GM19328 (cell line): ENCODE results near the gene EMC8.

ENCODE experiments used
- ATAC-seq: cut with Tn5 transposase; IDR thresholded peaks from one replicate; pipeline ENCODE4 v1.9.1; 2021; ENCODE audit warnings: mild to moderate bottlenecking, moderate library complexity; ENCODE audit not compliant: unreplicated experiment

EMC8 gene

GRCh38 chr16:85785927-85786326 lies 13.4 kb downstream of the EMC8 start:
- no peak for ATAC-seq

- ATAC-seq, result no peak
These were observed 14.5 kb downstream of the EMC8 start for GRCh38 chr16:85784813-85785212.

- no peak for ATAC-seq
These were observed 15.9 kb downstream of the EMC8 start for GRCh38 chr16:85783441-85783840.

- ATAC-seq, result no peak
These were observed 16.9 kb downstream of the EMC8 start for GRCh38 chr16:85782451-85782850.

GRCh38 chr16:85781695-85782370 lies 17.5 kb downstream of the EMC8 start:
- no peak for ATAC-seq

- no peak for ATAC-seq
These were observed 18.2 kb downstream of the EMC8 start for GRCh38 chr16:85781156-85781555.

DNA sequence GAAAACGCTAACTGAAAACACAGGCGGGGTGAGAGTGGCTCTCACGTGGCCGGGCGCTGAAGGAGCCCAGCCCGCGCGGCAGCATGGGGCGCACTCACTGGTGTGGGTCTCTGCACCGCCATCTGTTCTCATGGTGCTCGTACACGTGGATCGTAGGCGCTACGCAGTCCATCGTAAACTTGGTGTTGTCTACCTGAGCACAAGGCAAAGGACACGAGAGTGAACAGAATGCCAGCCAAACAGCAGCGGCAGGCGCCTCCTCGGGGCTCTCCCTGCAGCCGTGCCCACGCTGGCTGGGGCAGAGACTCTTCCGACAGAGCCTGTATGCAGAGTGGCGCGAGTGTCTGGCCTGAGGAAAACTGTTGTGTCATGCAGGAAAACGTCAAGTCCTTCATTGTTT lies 19.1 kb downstream of the EMC8 start:
- ATAC-seq, result no peak

DNA sequence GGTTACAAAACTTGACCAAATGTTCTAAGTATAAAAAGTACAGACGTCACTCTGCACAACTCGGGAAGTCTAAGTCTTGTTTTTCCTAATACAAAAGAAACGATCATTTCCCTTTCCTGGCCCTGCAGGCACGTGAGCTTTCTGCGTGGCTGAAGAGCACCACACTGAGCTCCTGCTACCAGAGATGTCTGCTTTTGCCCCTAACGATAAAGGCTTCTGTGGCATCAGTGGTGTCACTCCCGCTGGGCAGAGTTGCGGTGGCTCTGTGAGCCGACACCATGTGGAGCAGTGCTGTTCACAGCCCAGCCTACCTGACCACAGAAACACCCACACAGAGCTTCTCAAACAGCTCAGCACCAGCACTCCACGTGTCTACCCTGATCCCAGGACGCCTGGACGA lies 20.5 kb downstream of the EMC8 start:
- ATAC-seq, result no peak

GRCh38 chr16:85777583-85778310 lies 21.6 kb downstream of the EMC8 start:
- ATAC-seq, result no peak

DNA sequence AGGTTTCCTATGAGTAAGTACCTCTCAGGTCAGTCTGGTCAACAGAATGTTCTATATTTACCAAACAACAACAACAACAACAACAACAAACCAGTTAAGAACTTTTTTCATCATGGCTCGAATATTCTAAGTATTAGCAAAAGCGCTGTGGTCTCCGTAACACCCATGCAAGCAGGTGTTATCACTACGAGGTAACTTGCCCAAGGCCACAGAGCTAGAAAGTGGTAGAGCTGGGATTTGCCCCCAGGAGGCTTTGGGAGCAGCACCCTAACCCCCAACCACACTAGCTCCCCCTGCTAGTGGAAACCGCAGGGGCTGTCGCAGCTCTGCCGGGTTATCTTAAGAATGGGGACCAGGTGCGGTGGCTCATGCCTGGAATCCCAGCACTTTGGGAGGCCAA lies 24.5 kb downstream of the EMC8 start:
- ATAC-seq, result no peak

DNA sequence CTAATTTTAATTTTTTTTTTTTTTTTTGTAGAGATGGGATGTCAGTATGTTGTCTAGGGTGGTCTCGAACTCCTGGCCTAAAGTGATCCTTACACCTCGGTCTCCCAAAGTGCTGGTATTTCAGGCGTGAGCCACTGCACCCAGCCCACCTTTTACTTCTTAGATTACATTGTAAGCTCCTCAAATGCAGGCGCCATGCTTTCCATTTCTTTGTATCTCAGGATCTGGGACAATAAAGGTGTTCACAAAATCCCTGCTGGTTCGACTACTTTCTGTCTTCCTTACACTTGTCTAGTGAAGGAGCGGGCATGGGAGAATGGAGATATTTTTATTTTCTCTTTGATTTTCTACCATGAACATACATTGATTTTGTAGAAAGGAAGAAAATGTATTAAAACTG lies 25.2 kb downstream of the EMC8 start:
- no peak for ATAC-seq

GRCh38 chr16:85773044-85773443 lies 26.3 kb downstream of the EMC8 start:
- ATAC-seq, result no peak

DNA sequence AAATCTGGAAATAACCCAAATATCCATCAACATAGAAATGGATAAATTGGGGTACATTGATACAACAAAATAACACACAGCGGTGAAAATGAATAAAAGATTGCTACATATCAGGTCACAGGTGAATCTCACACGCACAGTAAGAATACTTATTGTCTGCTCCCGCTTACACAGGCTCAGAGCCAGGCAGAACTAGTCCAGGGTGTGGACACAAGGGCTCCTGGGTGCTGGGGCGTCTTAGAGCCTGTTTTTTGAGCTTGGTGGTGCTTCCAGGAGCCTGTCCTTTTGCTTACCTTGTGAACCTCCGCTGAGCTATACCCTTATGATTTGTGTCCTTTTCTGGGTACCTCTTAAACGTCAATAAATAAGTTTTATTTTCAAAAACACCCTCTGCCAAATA lies 28.6 kb downstream of the EMC8 start:
- ATAC-seq, result no peak

DNA sequence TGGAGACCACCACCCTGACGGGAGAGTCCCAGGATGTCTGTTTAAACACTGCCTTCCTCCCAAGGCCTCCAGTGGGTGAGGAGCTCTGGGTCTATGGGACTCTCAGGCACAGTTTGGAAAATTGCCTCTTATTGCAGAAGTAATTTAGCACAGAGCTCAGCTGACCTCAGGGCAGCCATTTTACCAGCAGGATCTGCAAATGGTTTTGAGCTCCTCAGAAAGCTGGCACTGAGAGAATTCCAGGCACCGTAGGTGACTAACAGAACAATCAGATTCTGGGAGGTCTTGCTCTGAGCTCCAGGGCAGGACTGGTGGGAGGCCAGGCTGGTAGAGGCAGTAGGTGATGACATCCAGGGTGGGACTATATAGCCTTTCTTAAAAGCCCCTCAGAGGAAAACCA lies 31.1 kb downstream of the EMC8 start:
- no peak for ATAC-seq

DNA sequence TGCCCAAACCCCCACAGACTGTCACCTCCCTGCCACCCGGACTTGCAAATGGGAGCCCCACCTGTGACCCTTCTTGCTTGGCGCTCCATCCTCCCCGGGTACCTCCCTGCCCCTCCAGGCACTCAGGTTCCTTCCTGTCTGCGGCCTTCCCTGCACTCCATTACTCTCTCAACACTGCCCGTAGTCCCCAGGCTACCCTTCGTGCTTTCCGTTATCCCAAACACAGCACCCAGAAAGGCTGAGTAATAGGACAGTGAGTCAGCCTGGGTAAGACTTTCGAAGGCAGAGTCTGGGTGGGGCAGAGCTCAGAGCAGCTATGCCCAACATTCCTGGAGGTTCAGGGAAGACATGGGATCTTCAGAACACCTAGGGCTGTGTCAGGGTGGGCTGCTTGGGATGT lies 31.8 kb downstream of the EMC8 start:
- ATAC-seq, result no peak

GRCh38 chr16:85765767-85766166 lies 33.6 kb downstream of the EMC8 start:
- no peak for ATAC-seq

GRCh38 chr16:85765211-85765610 lies 34.1 kb downstream of the EMC8 start:
- ATAC-seq, result no peak

- ATAC-seq, result no peak
These were observed 35.7 kb downstream of the EMC8 start for GRCh38 chr16:85763616-85764015.

DNA sequence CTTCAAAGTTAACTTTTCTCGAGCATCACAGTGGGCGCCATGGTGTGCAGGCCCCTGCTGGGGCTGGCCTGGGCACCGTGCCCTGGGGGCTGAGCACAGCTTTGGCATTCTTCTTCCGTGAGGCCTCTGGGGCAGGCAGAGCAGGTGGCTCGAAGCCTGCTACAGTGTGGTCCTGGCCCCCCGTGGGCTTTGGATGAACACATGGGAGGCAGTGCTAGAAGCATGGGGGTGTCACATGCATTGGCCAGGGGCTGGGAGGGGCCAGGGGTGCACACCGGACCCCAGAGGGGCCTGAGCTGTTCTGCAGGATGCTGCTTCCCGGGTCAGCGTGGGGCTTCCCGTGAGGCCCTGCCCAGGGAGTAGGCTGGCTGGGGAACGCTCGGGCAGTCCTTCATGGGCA lies 36.4 kb downstream of the EMC8 start:
- ATAC-seq, result no peak

- ATAC-seq, result no peak
These were observed 37.5 kb downstream of the EMC8 start for GRCh38 chr16:85761861-85762260.

DNA sequence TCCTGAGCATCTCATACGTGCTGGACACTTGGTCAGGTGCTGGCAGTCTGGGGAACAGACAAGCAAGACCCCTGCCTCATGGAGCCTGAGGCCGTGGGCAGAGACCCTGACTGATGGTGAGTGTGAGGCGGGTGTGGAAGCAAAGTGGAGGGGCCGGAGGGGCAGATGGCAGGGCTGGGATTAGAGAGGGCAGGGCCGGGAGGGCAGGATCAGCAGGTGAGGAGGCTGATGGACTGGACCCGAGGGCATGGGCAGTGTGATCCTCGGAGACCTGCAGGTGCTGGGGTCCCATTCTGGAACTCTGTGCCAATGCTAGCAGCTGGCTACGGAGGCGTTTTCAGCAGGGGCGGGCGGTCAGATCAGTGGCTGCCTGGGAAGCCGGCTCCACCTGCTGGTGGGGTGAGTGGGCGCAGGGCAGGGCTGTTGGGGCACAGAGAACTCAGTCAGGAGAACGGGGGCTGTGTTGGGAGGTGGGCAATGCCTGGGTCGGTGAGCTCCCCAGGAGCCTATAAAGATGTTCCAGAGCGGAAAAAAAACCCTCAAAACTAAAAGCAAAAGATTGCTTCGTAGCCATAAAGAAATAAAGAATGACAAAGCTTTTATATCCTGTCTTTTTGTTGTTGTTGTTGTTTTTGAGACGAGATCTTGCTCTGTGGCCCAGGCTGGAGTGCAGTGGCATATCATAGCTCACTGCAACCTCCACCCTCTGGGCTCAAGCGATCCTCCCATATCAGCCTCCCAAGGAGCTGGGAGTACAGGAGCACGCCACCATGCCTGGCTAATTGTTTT lies 39.5 kb downstream of the EMC8 start:
- no peak for ATAC-seq

- no peak for ATAC-seq
These were observed 40.2 kb downstream of the EMC8 start for GRCh38 chr16:85759136-85759535.
